ENCODE measurements around the gene LTF. TPM values are rescaled to one million over a fixed set of nuclear protein-coding genes. Genes with fewer than 3 reads are reported as not detected.

The LTF gene
- total RNA-seq, 2 experiments from 2014 or later = not detected

DNA sequence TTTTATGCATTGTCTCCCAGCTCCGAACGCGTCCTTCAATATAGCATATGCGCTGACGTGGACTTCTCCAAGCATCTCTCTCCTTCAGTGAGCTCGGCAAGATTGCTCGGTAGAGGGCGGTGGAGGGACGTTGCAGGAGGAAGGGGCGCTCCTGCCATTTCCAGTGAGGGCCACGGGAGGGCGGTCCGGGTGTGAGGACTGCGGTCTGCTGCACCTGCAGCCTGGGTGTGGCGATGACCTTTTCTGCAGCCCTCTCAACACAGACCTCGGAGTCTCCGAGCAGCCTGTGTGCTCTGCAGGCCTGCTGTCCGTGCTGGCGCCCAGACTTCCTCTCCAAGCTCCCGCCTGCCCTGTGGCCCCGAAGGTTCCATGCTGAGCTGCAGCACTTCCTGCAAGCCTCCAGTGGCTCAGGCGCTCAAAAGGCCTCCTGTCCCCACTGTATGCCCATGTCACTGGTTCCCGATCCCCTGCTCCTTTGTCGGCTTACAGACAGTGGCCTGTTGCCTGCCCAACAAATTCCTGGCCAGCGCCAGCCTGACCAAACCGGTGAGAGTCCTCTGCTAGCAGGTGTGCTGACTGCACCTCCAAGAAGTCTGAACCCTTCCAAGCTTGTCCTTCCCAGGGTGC, 24.1 kb upstream of the LTF start:
- peak; percentile 96 for DNase-seq (ENCODE audit: low spot score)
- H3K4me1 ChIP-seq (ENCODE audit: insufficient read depth, low read length, poor library complexity, severe bottlenecking) = peaks cover 46% of the 10 kb centered on the region
- intact Hi-C loops (cut with micrococcal nuclease; ENCODE audit: unreplicated experiment) = loop anchor here (1.0 to 2.0 kb wide), 4 partner anchors 50 to 172 kb away; no protein-coding TSS in a partner anchor
- H3K79me2 ChIP-seq (ENCODE audit: insufficient read depth, low read depth, low read length) = no peaks in the 10 kb centered on the region
- TF ChIP-seq EZH2phosphoT487 (IDR thresholded peaks at IDR 0.05; ENCODE audit: borderline replicate concordance, low read depth, low read length) = no peak
- TF ChIP-seq, protein P1, sequence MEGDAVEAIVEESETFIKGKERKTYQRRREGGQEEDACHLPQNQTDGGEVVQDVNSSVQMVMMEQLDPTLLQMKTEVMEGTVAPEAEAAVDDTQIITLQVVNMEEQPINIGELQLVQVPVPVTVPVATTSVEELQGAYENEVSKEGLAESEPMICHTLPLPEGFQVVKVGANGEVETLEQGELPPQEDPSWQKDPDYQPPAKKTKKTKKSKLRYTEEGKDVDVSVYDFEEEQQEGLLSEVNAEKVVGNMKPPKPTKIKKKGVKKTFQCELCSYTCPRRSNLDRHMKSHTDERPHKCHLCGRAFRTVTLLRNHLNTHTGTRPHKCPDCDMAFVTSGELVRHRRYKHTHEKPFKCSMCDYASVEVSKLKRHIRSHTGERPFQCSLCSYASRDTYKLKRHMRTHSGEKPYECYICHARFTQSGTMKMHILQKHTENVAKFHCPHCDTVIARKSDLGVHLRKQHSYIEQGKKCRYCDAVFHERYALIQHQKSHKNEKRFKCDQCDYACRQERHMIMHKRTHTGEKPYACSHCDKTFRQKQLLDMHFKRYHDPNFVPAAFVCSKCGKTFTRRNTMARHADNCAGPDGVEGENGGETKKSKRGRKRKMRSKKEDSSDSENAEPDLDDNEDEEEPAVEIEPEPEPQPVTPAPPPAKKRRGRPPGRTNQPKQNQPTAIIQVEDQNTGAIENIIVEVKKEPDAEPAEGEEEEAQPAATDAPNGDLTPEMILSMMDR (conservative IDR thresholded peaks at IDR 0.05; ENCODE audit: low read length) = peak; percentile 100
- BruUV-seq (replicated peaks) = no TSS peak
- H3K9me2 ChIP-seq (ENCODE audit: insufficient read depth, low read length) = no peaks in the 10 kb centered on the region
- H3K4me2 ChIP-seq (ENCODE audit: low read length) = peak overlapping the region; percentile 64
- H3K4me3 ChIP-seq (ENCODE audit: low read depth, low read length, poor library complexity, severe bottlenecking) = no peak overlapping the region
- no peaks in the 10 kb centered on the region for H4K20me1 ChIP-seq (ENCODE audit: insufficient read depth, low read length)
- POLR2A ChIA-PET = interaction anchor here (0.8 to 2.7 kb wide), 17 partner anchors 10 to 145 kb away, joined by 3 to 21 read pairs (median 6); no protein-coding TSS in a partner anchor
- CTCF ChIA-PET (ENCODE audit: unreplicated experiment) = interaction anchor here (0.6 to 2.4 kb wide), 14 partner anchors 27 to 176 kb away, joined by 3 to 36 read pairs (median 4); no protein-coding TSS in a partner anchor
- H2AFZ ChIP-seq (ENCODE audit: low read length) = peak overlapping the region; percentile 85; the same call in 1 of the 2 replicates
- H3K27ac ChIP-seq (ENCODE audit: low read depth, low read length, poor library complexity, severe bottlenecking) = peak overlapping the region; percentile 39
- H3K36me3 ChIP-seq (ENCODE audit: insufficient read depth, low read length) = no peaks in the 10 kb centered on the region
- no peaks in the 10 kb centered on the region; the same call in 1 of the 2 replicates for H3K9me3 ChIP-seq (ENCODE audit: low read length)

GRCh38 chr3:46485779-46486175, 21.1 kb upstream of the LTF start:
- no peak for DNase-seq (ENCODE audit: low spot score)
- intact Hi-C loops (cut with micrococcal nuclease; ENCODE audit: unreplicated experiment) = no loop called here
- no peak overlapping the region for H3K4me3 ChIP-seq (ENCODE audit: low read depth, low read length, poor library complexity, severe bottlenecking)
- no peaks in the 10 kb centered on the region for H4K20me1 ChIP-seq (ENCODE audit: insufficient read depth, low read length)
- H3K9me3 ChIP-seq (ENCODE audit: low read length) = no peaks in the 10 kb centered on the region
- no peak for TF ChIP-seq EZH2phosphoT487 (IDR thresholded peaks at IDR 0.05; ENCODE audit: borderline replicate concordance, low read depth, low read length)
- TF ChIP-seq, protein P1 (conservative IDR thresholded peaks at IDR 0.05; ENCODE audit: low read length) = no peak
- BruUV-seq (replicated peaks) = no TSS peak
- H2AFZ ChIP-seq (ENCODE audit: low read length) = no peak overlapping the region
- no peaks in the 10 kb centered on the region for H3K79me2 ChIP-seq (ENCODE audit: insufficient read depth, low read depth, low read length)
- no peaks in the 10 kb centered on the region for H3K9me2 ChIP-seq (ENCODE audit: insufficient read depth, low read length)
- CTCF ChIA-PET (ENCODE audit: unreplicated experiment) = no interaction called here
- POLR2A ChIA-PET = interaction anchor here (0.6 kb wide), 1 partner anchor 66 kb away, joined by 4 read pairs; no protein-coding TSS in a partner anchor
- H3K4me1 ChIP-seq (ENCODE audit: insufficient read depth, low read length, poor library complexity, severe bottlenecking) = peaks cover 19% of the 10 kb centered on the region
- no peaks in the 10 kb centered on the region for H3K36me3 ChIP-seq (ENCODE audit: insufficient read depth, low read length)
- no peak overlapping the region for H3K27ac ChIP-seq (ENCODE audit: low read depth, low read length, poor library complexity, severe bottlenecking)
- H3K4me2 ChIP-seq (ENCODE audit: low read length) = no peak overlapping the region
